Gastrocnemius medialis (tissue), 4 donors: Measurements from ENCODE around the gene DEK.

Source experiments
- POLR2A ChIP-seq, 2 donors: fragments of 450-650 bp; IDR thresholded peaks; one replicate each; pipeline ENCODE4 v1.6.1; 2017; ENCODE audit warnings: antibody characterized with exemption in 2 of 2, mild to moderate bottlenecking in 2 of 2, moderate library complexity in 2 of 2
- TF ChIP-seq, protein P1 (sequence below), 5 experiments: fragments of 450-650 bp in 3 of 5; fragments of 200-600 bp in 2 of 5; sonication (generic) in 2 of 5; IDR thresholded peaks in 4 of 5; conservative IDR thresholded peaks in 1 of 5; 1 replicate in 4 of 5; 2 replicates in 1 of 5; pipeline ENCODE4 v1.5.1; 2016 to 2019; ENCODE audit warnings: antibody characterized with exemption in 5 of 5, mild to moderate bottlenecking in 3 of 5, moderate library complexity in 3 of 5

- no peak for TF ChIP-seq POLR2A (IDR thresholded peaks at IDR 0.05)
- TF ChIP-seq, protein P1, sequence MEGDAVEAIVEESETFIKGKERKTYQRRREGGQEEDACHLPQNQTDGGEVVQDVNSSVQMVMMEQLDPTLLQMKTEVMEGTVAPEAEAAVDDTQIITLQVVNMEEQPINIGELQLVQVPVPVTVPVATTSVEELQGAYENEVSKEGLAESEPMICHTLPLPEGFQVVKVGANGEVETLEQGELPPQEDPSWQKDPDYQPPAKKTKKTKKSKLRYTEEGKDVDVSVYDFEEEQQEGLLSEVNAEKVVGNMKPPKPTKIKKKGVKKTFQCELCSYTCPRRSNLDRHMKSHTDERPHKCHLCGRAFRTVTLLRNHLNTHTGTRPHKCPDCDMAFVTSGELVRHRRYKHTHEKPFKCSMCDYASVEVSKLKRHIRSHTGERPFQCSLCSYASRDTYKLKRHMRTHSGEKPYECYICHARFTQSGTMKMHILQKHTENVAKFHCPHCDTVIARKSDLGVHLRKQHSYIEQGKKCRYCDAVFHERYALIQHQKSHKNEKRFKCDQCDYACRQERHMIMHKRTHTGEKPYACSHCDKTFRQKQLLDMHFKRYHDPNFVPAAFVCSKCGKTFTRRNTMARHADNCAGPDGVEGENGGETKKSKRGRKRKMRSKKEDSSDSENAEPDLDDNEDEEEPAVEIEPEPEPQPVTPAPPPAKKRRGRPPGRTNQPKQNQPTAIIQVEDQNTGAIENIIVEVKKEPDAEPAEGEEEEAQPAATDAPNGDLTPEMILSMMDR (IDR thresholded peaks at IDR 0.05 in 4 of 5, conservative IDR thresholded peaks at IDR 0.05 in 1 of 5): no peak
Measured at GRCh38 chr6:18269717-18270116, 5.4 kb upstream of the DEK start.
